NCI-H128 (cell line): Measurements from ENCODE around the gene DNAJC3.
"Not testable (repeated sequence)": the region's sequence is repeated elsewhere in the genome, so short reads cannot be mapped to it uniquely, and the experiment has no call there.

Experiments
- DNase-seq: peaks from one replicate; lab custom pipeline; 2025; ENCODE audit not compliant: unreplicated experiment; lab: John Stamatoyannopoulos, UW

The DNAJC3 gene

GRCh38 chr13:95779522-95779921 is 102.6 kb downstream of the DNAJC3 start:
- no peak for DNase-seq

DNA sequence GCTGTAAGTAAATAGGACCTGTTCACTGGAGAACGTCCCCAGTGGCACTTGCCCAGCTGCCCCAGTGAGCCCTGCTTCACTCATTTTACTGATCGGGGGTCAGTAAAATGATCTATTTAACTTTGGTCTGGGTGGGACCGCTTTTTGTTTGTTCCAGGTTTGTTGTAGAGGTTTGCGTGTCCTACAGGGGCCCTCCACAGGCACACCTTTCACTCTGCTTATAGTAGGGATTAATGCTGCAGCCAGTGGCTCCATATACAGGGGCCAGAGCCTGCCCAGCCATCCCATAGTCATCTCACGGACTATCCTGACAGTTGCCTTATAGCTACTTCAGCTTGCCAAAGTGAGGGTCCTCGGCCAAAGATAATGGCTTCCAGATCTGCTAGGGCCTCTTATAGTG is 104.1 kb downstream of the DNAJC3 start:
- DNase-seq = no peak

GRCh38 chr13:95781940-95782339 is 105.0 kb downstream of the DNAJC3 start:
- DNase-seq = not testable (repeated sequence)

DNA sequence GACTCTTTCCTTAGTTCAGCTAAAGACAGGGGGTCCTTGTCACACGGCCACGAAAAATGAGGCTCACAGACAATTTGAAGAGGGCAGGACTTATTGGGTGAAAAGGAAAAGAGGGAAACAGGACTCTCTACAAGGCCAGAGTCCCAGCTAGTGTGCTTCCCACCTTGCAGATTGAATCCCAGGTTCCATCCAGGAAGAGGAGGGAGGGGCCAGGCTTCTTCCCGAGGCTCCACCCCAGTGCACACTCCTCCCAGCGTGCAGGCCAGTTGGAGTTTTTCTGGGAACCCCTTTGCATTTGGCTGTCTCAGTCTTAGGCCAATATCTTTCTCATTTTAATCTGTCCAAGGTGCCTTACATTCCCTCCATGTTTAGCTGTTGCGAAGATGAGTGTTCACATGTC is 106.8 kb downstream of the DNAJC3 start:
- DNase-seq = no peak

GRCh38 chr13:95784161-95784899 is 107.4 kb downstream of the DNAJC3 start:
- DNase-seq = no peak

DNA sequence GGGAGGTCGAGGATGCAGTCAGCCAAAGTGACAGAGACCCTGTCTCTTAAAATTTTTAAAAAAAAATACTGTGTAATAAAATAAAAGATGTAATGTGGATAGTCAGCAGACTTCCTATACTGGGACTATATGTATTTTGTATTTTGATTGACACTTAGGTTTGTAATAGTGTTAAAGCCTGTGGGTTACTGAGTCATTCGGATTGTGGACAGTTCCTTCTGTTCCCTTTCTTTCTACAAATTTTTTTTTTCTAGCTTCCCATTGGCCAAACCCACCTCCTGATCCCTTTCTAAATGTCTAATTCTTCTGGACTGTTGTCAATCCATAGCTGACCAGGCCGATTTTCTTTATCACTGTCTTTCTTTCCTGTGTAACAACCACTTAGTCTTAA is 108.0 kb downstream of the DNAJC3 start:
- no peak for DNase-seq

- DNase-seq = no peak
Observed at GRCh38 chr13:95787356-95788099, 110.6 kb downstream of the DNAJC3 start.

- no peak for DNase-seq
Observed at GRCh38 chr13:95788100-95788463, 111.1 kb downstream of the DNAJC3 start.

- not testable (repeated sequence) for DNase-seq
Observed at GRCh38 chr13:95789315-95789714, 112.4 kb downstream of the DNAJC3 start.

DNA sequence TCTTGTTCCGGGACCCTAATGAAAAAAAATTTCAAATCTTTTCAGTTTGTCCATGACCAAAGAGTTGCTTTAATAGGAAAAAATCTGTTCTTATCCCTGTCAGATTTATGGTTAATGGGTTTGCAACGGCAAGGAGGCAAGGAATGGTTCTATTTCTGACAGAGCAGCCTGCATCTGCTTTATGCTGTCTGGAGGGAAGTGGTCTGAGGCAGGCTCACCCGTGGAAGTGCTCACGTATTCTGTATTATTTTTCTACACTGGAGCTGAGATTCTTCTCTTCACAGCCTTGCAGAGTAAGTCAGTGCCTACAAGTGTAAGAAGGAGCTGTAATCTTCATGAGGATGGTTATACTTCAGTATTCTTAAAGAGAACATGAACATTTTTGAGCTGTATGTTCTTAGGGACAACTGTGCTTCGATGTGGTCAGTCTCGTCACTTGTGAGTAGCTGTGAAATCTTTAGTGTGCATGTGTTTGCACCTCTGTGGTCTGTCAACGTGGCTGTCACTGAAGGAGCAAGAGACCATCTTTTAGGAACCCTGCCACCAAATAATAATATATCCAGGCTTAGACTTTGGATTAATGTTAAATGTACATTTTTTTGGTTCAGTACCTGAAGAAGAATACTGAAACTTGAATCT is 114.3 kb downstream of the DNAJC3 start:
- no peak for DNase-seq

- DNase-seq = no peak
Observed at GRCh38 chr13:95793018-95793555, 116.1 kb downstream of the DNAJC3 start.

- DNase-seq = no peak
Observed at GRCh38 chr13:95793781-95794180, 116.8 kb downstream of the DNAJC3 start.

GRCh38 chr13:95797016-95797415 is 120.1 kb downstream of the DNAJC3 start:
- DNase-seq = no peak

- no peak for DNase-seq
Observed at GRCh38 chr13:95800436-95800835, 123.5 kb downstream of the DNAJC3 start.

GRCh38 chr13:95801825-95802224 is 124.9 kb downstream of the DNAJC3 start:
- no peak for DNase-seq

DNA sequence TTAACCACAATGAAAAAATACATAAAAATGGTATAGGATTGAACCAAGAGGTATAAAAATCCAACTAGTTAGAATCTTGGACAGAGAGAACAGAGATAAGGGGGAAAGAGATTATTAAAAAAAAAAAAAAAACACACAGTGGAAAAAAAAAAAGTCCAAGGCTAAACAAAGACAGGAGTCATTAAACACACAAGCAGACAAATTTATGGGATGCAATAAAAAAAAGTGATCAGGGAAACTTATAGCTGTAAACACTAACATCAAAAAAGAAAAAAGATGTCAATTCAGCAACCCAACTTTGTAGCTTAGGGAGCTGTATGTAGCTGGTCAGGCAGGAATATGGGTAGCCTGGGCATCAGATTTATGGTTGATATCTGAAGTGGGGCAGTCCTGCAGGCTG is 129.0 kb downstream of the DNAJC3 start:
- DNase-seq = no peak

DNA sequence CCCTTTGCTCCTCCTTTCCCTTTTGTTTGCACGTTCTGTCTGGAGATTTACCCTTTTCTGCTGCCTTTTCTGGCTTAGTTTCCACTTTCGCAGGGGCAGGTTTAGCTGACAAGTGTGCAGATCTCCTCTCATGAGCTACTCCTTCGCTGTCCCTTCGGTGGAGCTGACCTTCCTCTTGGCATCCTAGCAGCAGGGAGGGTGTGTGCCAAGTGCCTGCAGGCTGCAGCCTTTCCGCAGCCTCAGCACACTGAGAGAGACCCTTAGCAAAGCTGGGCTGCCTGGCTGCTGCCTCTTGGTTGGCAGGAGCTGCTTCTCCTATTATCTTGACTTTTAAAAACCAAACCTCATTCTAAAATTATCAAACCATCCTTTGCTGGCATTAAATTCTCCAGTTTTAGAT is 132.5 kb downstream of the DNAJC3 start:
- no peak for DNase-seq

GRCh38 chr13:95813139-95813538 is 136.2 kb downstream of the DNAJC3 start:
- DNase-seq = no peak

DNA sequence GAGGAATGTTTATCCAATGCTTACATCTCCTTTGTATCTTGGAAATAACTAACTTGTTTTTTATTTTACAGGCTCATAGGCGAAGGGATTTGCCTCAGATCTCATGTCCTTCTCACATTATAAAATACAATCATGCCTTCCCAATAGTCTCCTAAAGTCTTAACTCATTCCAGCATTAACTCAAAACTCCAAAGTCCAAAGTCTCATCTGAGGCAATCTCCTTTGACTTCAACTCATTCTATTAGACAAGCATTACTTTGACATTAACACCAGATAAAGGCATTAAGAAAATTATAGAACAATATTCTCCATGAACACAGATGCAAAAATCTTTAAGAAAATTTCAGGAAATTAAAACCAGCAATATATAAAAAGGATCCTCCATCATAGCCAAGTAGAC is 137.6 kb downstream of the DNAJC3 start:
- DNase-seq = no peak

DNA sequence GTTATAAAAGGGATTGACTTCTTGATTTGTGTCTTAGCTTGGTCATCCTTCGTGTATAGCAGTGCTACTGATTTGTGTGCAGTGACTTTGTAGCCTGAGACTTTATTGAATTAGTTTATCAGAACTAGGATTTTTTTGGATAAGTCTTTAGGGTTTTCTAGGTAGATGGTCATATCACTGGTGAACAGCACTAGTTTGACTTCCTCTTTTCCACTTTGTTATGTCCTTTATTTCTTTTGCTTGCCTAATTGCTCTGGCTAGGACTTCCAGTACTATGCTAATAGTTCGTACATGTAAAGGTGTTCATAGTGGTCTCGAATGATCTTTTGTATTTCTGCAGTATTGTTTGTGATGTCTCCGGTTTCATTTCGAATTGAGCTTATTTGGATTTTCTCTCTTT is 145.4 kb downstream of the DNAJC3 start:
- no peak for DNase-seq

- no peak for DNase-seq
Observed at GRCh38 chr13:95833126-95833525, 156.2 kb downstream of the DNAJC3 start.

DNA sequence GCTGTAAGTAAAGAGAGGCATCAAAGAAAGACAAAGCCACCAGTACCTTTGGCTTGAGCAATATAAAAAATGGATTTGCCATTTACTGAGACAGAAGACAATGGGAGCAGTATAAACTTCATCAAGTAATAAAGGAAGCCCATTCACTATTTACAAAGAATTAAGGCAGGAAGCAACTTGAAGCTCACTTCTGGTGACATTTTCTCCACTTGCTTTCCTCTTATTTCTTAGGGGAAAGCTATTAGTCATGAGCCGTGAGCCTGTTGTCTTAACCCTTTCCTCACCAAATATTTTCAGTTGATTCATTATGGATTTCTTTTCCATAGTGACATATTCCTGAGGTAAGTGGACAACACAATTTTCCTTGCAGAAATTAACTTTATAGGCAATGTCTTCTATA is 156.8 kb downstream of the DNAJC3 start:
- DNase-seq = no peak
